Activated effector memory CD4-positive, alpha-beta T cell treated with Interleukin-2 at 50 U/mL for 16 hours (primary cell): Measurements from ENCODE around the gene NPB.

Source experiments
- DNase-seq: peaks from one replicate; pipeline ENCODE4 v3.0.0-alpha.2; 2020

The NPB gene

GRCh38 chr17:81947189-81947588 lies 45.2 kb downstream of the NPB start, which contains the start of gene MYADML2:
TSS of gene MYADML2 (minus strand) at chr17:81947233. CDS start at chr17:81941741, 5,492 bp downstream.
- no peak for DNase-seq

GRCh38 chr17:81948635-81949378 lies 46.8 kb downstream of the NPB start:
- no peak for DNase-seq

- DNase-seq: no peak
Observed at GRCh38 chr17:81950501-81950900, 48.5 kb downstream of the NPB start.

GRCh38 chr17:81951785-81952684 lies 50.0 kb downstream of the NPB start:
- no peak for DNase-seq
